ENCODE data around the gene SCYGR1.
"Not testable (repeated sequence)": the region's sequence is repeated elsewhere in the genome, so short reads cannot be mapped to it uniquely, and the experiment has no call there.

The SCYGR1 gene

DNA sequence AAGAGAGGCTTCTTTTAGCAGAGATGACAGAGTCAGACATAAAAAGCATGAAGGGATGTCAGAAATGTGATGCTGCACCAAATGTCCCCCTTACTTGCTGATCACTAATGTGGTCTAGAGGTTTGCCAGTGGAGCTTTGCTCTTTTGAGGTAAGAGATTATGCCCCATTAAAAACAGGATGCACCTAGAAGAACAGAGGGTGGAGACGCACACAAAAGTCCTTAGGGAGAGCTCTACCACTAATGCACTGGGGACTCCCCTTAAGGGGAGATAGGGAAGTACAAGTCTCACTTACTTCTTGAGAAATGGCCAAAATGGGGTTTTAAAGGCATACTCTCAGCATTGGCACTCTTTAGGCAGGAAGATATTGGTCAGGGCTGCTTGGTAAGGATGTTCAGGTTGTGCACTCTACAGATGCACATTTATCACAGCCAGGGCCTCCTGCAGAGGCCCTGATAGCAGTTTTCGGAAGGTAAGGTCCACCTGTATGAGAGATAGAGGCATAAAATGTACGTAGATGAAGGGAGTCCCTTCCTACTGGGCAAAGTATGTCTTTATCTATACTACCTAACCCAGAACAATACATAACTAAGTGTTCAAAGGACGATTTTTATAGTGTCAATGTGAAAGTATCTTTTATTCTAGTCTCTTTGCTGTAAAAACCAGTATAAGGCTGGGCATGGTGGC, 17.0 kb upstream of the SCYGR1 start:
- DNase-seq: no peak

DNA sequence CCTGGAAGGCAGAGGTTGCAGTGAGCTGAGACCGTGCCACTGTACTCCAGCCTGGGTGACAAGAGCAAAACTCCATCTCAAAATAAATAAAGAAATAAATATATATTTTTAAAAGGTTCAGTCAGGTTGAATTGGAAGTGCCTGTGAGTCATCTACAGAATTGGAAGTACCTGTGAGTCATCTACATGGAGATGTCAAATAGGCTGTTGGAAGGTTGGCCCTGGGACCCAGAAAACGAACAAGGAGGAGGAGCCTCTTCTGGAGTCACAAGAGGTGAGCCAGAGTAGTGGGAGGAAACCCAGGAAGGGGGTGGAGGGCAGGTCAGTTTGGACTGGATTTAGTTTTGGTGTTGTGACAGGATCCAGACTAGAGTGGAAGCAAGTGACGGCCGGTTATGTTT, 15.2 kb upstream of the SCYGR1 start:
- no peak for DNase-seq

DNA sequence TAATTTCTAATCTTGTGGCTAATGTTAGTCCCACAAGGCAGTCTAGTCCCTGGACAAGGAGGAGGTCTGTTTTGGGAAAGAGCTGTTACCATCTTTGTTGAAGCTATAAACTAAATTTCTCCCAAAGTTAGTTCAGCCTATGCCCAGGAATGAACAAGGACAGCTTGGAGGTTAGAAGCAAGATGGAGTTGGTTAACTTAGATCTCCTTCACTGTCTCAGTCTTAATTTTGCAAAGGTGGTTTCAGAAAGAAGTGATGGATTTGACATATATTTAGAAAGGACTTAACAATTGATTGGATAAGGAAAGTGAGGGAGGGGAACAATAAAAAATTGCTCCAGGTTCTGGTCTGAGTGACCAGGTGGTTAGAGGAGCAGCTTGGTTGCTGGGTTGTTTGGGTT, 14.6 kb upstream of the SCYGR1 start:
- DNase-seq: no peak

DNA sequence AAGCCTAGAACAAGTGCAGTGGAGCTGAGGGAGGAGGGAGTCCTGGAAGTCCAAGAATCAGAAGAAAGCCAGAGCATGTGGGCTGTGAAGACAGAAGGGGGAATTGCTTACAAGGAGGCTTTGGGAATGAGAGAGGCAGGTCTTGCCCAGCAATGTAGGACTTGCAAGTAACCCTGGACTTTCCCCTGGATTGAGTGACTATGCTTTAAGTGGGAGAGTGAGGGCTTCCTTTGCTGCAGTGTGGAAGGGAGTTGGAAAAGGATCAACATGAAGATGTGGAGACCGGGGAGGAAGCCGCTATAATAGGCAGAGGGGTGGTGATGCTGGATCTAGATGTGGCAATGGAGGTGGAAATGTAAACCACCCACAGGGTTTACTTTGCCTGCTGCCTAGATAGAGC, 13.8 kb upstream of the SCYGR1 start:
- DNase-seq: no peak

DNA sequence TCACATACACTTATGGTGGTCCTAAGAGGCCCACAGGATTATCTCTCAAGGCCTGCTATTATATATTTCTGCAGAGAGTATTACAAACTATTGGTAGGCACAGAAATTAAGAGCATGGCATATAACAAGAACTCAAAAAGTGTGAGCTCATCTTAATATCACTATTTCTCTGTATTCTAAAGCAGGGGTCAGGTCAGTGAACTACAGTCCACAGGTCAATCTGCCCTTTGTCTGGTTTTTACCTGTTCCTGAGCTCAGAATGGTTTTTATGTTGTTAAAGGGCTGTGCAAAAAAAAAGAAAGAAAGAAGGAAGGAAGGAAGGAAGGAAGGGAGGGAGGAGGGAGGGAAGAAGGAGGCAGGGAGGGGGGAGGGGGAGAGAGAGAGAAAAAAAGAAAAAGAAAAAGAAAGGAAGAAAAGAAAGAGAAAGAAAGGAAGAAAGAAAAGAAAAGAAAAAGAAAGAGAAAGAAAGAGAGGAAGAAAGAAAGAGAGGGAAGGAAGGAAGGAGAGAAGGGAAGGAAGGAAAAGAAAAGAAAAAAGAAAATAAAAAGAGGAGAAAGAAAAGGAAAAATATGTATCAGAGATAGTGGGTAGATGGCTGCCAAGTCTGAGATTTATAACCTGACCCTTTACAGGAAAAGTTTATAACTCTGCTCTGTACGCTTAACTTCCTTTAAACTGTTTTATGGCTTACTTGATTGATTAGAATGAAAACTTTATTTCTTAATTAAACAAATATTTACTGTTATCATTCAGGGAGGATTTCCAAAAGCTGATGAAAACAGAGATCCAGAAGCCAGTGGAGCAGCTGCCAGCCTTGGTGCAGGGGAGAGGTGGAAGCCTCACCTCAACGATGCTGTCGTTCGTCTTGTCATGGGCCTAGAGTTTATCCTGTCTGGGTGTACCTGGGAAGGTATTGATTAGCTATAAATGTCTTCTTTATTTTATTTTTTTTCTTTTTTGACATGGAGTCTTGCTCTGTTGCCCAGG, 11.2 kb upstream of the SCYGR1 start:
- DNase-seq: no peak

DNA sequence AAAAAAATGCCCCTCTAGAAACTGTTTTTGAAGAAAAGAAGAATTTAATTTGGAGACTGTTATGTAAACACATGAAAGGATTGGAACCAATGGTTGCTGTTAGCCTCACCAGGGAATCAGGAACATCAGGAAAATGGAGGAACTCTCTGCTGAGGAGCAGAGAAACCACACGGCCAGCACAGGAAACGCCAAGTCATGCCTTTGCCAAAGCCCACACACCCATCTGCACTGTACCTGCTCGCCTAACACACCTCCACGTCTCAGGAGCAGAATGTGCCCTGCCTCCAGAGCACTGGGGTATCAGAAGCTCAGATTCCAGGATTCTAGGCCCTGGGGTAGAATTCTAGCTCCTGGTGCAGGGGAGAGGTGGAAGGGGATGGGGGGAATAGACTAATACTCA, 9.8 kb upstream of the SCYGR1 start:
- no peak for DNase-seq

DNA sequence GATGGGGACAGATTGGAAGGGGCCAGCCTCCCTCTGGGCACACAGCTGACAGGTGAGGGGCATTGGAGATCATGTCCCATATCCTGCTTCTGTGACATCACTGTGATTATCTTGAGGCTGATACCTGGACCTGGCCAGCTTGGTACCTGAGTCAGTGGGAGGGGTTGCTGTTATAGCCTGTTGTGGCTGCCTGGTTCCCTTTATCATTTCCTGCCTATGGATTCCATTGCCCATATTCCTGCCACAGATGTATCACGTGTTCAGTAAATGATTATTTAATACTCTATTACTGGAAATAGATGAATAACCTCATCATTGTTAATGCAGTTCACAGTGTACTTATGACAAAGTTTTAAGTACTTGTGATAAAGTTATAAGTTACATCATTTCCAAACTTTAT, 7.8 kb upstream of the SCYGR1 start:
- DNase-seq: no peak

DNA sequence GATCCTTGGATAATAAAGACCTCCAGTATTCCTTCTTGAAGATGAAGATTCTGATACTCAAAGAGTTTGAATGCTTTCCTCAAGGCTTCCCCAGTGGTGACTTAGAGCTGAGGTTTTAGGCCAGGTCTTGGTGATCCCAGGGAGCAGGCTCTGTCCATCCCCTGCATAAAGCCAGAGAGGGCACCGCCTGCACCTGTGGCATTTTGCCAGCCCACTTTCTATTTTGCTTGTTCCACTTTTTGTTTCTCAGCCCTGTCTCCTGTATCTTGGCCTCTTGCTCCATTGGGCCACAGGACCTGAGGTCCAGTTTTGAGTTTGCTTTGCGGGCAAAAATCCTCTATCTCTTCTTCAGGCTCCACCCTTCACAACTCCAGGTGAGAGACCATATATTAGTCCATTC, 6.7 kb upstream of the SCYGR1 start:
- no peak for DNase-seq

DNA sequence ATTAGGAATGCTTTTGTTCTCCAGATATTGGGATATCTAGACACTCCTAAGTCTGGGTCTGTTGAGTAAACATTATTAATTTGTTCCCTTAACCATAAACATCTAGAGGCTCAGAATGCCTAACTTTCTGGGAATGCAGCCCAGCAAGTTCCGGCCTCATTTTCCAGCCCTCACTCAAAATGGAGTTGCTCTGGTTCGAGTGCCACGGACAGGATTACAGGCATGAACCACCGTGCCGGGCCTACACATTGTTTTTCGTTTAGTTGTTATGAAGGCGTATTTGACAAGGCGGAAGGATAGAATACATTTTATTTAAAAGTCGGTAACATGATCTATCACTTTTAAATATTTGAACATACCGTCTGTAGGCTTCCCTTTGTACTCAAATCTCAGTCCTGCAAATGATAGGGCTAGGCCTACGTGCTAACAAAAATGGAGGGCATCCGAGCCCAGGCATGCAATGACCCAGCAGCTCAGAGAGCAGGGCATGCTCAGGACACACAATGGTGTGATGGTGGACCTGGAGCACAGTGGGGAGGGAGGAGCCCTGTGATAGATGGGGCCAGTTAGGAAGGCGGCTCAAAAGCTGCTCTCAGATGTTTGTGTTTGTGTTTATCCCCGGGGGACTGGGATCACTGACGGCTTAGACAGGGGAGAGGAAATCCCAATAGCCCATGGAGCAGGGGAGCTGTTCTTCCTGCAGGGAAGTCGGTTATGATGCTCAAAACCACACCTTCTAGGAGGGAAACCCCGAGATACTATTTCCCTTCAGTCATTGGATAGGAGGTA, 2.9 kb upstream of the SCYGR1 start:
- no peak for DNase-seq

DNA sequence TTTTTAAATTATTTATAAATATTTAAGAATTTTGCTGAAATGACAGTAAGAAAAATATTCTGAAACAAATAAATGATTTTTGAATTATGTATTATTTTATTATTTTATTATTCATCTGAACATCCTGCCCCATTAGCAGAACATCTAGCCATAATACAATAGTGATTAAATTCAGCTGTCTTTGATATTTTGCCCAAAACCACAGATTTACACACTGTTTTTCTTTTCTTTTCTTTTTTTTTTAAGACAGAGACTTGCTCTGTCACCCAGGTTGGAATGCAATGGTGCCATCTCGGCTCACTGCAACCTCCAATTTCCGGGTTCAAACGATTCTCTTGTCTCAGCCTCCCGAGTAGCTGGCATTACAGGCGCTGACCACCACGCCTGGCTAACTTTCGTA, 1.9 kb upstream of the SCYGR1 start:
- no peak for DNase-seq

DNA sequence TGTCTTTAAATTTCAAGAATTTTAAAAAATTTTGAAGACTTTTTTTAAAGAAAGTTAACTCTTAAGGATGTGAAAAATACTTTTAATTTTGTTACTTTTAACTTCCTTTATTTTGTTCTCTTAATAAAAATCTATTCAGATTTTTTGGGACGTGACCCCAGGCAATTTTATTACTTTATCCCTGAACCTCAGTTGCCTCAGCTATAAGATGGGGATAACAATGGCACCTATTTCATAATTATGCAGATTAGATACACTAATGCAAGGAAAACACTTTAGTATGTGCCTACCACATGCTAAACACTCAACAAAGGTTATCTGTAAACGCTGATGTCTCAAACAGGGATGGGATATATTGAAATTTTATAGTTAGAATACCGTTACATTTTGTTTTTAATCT, 1.5 kb upstream of the SCYGR1 start:
- DNase-seq: no peak

DNA sequence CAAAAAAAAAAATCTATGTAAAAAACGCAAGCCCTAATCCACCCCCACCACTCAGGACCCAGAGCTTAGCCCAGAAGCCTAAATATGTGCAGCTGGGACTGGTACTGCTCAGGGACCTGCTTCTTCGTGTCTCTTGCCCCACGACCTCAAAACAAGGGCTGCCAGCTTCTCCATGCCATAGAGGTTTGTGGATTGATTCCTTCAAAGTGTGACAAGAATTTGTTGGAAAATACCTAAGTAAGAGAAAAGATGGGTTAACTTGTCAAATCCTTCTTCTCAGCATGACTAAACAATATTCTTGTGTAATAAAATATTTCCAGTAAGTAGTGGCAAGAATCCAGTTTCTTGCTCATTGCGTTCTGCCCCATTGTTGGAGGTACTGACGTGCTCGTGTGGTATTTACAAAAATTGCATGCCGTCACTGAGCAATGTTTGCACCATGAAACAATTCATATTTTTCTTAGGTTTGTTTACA, 825 bp upstream of the SCYGR1 start:
- no peak for DNase-seq

DNA sequence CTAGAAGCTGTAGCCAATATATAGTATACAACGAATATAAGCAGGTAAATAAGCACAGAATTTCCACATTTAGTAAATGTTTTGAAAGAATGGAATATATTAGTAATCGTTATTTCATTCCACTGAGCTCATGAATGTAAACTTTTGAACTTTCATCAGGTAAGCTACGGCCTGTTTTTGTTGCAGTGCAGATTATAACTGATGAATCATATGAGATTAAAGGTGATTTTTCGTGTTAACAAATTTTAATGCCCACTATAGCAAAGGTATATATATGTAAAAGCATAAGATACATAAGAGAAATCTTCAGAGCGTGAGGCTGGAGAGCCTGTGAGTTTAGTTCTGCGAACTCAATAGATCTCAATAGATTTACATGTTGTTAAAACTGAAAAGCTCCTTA, 1.1 kb downstream of the SCYGR1 start:
- no peak for DNase-seq

DNA sequence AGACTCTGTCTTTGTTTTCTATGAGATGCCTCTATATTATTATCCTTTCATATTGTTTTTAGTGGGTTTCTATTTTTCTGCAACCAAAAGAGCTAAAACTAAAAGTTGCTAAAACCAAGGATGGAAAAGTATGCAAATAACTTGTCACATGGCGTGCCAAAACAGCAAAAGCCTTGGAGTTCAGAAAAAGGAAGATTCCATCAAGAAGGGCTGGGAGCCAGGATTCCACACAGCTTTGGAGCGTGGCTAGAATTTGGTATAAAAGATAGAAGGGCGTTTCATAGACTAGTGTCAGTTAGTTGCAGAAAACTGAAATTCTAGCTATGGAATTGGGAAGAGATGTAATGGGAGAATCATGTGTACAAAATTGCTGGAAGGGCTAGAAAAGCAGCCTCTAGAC, 4.1 kb downstream of the SCYGR1 start:
- no peak for DNase-seq

DNA sequence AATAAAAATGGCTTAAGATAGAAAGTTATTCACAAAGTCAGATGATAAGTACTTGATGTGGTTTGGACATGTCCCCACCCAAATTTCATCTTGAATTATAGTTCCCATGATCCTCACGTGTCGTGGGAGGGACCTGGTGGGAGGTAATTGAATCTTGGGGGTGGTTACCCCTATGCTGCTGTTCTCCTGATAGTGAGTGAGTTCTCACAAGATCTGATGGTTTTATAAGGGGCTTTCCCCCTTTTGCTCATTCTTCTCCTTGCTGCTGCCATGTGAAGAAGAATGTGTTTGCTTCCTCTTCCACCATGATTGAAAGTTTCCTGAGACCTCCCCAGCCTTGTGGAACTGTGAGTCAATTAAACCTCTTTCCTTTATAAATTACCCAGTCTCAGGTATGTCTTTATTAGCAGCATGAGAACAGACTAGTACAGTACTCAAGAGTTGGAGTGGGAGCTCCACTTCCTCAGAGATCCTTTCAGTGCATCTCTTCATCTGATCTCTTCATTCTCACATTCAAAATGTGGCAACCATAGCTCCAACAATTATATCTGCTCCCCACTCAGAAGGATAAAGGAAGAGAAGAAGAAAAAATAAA, 5.4 kb downstream of the SCYGR1 start:
- DNase-seq: not testable (repeated sequence)

DNA sequence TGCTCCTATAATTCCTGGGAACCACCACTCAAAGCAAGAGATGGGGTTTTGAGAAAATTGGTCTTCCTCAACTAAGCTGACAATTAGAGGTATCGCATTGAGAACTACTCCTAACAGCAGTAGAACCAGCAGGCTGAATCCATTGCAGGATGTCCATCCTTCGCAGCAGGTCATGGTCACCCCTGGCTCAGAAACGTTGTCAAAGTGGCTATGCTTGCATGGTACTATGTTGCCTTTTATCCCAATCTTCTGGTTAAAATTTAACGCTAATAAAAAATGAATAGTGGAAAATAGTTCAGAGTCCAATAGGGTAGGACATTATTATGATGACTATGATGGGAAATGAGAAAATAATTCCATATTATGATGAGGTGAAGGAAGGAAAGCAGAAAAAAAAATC, 8.7 kb downstream of the SCYGR1 start, which contains the start of gene TM4SF20:
Gene TM4SF20 (minus strand): TSS at position 212 of the 400 bp plus-strand sequence. CDS start 38 bp downstream, at position 174.
- no peak for DNase-seq

DNA sequence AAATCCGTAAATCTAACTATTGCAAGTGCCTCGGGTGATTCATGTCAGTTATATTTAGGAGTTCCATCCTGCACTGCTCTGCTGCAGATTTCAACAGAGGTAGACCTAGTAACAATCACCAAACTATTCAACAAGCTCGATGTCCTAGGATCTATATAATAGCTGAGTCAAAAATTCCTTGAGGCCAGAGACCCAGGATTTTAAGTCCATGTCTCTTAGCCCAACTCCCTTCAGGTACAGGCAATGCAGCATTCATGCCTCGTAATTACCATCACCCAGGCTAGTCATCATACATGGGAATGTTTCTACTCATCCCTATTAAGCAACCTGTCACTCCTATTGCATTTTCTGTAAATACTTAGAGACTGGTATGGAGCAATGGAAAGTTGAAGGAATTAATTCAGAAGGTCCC, 9.4 kb downstream of the SCYGR1 start:
- no peak for DNase-seq

DNA sequence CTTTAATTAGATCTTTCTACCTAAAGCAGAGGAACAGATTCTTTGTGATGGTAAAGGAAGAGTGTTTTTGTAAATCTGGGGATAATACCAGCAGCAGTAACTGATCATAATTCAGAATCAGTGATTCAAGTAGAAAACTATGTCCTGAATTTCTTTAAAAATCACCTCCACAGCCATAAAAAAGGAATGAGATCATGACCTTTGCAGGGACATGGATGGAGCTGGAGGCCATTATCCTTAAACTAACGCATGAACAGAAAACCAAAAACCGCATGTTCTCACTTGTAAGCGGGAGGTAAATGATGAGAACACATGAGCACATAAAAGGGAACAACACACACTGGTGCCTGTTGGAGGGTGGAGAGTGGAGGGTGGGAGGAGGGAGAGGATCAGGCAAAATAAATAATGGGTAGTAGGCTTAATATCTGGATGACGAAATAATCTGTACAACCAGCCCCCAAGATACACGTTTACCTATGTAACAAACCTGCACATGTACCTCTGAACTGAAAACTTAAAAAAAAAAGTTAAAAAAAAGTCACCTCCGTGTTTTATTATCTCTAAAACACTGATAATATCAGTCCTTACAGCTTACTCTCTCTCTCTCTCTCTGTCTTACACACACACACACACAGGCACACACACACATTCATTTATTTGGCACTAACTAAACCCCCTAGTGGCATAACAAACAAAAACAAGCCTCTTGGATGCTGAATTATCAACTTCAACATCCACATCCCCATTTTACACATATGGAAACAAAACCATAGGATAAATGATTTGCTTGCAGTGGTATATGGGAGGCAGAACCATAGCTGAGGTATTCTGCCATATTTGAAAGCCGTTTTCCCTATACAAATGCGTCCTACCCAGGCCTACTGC, 10.0 kb downstream of the SCYGR1 start:
- no peak for DNase-seq

DNA sequence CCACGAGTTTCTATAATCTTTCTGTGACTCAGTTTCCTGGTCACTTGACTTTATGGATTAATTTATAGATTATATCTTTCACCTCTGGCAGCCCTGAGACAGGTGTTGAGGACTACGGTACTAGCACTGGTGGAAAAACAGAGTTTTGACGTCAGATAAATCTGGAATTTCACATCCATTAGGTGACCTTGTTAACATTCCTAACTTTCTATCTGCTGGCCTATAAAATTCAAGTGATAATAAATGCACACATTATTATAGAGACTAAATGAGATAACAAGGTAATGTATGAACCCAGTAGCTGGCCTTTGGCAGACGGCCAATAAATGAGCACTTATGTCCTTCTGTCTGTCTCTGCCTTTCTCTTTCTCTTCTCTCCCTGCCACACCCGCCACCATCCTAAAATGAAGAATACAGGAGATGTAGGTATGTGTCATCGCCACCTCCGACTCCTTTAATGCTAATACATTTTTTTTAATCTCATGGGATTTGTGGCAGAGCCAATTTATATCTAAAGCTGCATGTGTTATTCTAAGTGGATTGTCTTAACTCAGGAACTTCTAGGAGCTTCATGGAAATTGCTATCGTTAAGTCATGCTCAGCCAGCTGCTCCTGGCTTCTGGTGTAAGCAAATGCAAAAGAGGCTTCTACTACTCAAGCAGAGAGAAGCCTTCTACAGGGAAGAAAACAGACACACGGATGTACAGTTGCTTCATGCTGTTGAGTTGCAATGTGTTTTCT, 10.9 kb downstream of the SCYGR1 start:
- peak in 2 of 56 donors; percentile 12 to 38 for DNase-seq

Data from amygdala (tissue), 56 donors.